ENCODE measurements around the gene RPS25.

The RPS25 gene

GRCh38 chr11:119057000-119057769, 39.0 kb upstream of the RPS25 start, which contains the start of gene HYOU1:
Gene HYOU1, minus strand, starts transcription at chr11:119057205. Its CDS starts 1,045 bp downstream, at chr11:119056160.
- Mint-ChIP-seq H3K4me3 (peak within 1 kb of the TSS; percentile 92 to 99 (median 97)), H3K36me3 (ENCODE audit: low read depth) (peaks cover 34% of the 10 kb centered on the region), H3K27me3 (ENCODE audit: low read depth) (no peaks in the 10 kb centered on the region), H3K27ac (peak within 1 kb of the TSS; percentile 59 to 94 (median 90)), H3K4me1 (peaks cover 31% of the 10 kb centered on the region), H3K9me3 (no peaks in the 10 kb centered on the region)
- peak in 2 of 3 experiments; percentile 7 to 9 for TF ChIP-seq CTCF (IDR thresholded peaks at IDR 0.05; ENCODE audit: unreplicated experiment in 3 of 3)

- Mint-ChIP-seq H3K4me3 (peak overlapping the region; percentile 92 to 99 (median 97)), H3K4me1 (peaks cover 31% of the 10 kb centered on the region), H3K9me3 (no peaks in the 10 kb centered on the region), H3K36me3 (ENCODE audit: low read depth) (peaks cover 38% of the 10 kb centered on the region), H3K27me3 (ENCODE audit: low read depth) (no peaks in the 10 kb centered on the region), H3K27ac (peak overlapping the region; percentile 55 to 94 (median 90))
- TF ChIP-seq CTCF (IDR thresholded peaks at IDR 0.05; ENCODE audit: unreplicated experiment in 3 of 3): no peak
These were observed 38.4 kb upstream of the RPS25 start for GRCh38 chr11:119056421-119056999.

GRCh38 chr11:119055901-119056300, 37.8 kb upstream of the RPS25 start:
- no peaks in the 10 kb centered on the region for H3K9me3 Mint-ChIP-seq
- peaks cover 44% of the 10 kb centered on the region for H3K36me3 Mint-ChIP-seq (ENCODE audit: low read depth)

GRCh38 chr11:119054418-119054817, 36.3 kb upstream of the RPS25 start:
- H3K36me3 Mint-ChIP-seq (ENCODE audit: low read depth): peaks cover 52% of the 10 kb centered on the region

More at GRCh38 chr11:119055901-119056300, 37.8 kb upstream of the RPS25 start:
- no peak for TF ChIP-seq CTCF (IDR thresholded peaks at IDR 0.05; ENCODE audit: unreplicated experiment in 3 of 3)
- Mint-ChIP-seq H3K27me3 (ENCODE audit: low read depth) (no peaks in the 10 kb centered on the region), H3K4me1 (peaks cover 27% of the 10 kb centered on the region), H3K27ac (peak overlapping the region; percentile 27 to 88 (median 59)), H3K4me3 (peak overlapping the region; percentile 89 to 99 (median 92))

GRCh38 chr11:119052163-119052814, 34.1 kb upstream of the RPS25 start:
- Mint-ChIP-seq H3K4me1 (peaks cover 16% of the 10 kb centered on the region), H3K9me3 (no peaks in the 10 kb centered on the region), H3K27me3 (ENCODE audit: low read depth) (no peaks in the 10 kb centered on the region), H3K27ac (no peak overlapping the region), H3K4me3 (no peak overlapping the region), H3K36me3 (ENCODE audit: low read depth) (peaks cover 70% of the 10 kb centered on the region)
- TF ChIP-seq CTCF (IDR thresholded peaks at IDR 0.05; ENCODE audit: unreplicated experiment in 3 of 3): no peak

More at GRCh38 chr11:119054418-119054817, 36.3 kb upstream of the RPS25 start:
- peak overlapping the region; percentile 74 to 92 (median 75) for H3K4me3 Mint-ChIP-seq
- no peak overlapping the region for H3K27ac Mint-ChIP-seq
- H3K4me1 Mint-ChIP-seq: peaks cover 27% of the 10 kb centered on the region
- TF ChIP-seq CTCF (IDR thresholded peaks at IDR 0.05; ENCODE audit: unreplicated experiment in 3 of 3): no peak
- no peaks in the 10 kb centered on the region for H3K27me3 Mint-ChIP-seq (ENCODE audit: low read depth)
- no peaks in the 10 kb centered on the region for H3K9me3 Mint-ChIP-seq

Data from nephron (organoid).